ENCODE measurements around the gene RFLNA. TPM values are rescaled to one million over a fixed set of nuclear protein-coding genes. Genes with fewer than 3 reads are reported as not detected.

The RFLNA gene
- polyA plus RNA-seq, 1 donor (not counting 4 experiments of a cell fraction or from before 2014, with no cell fraction given) = 1.1 TPM

DNA sequence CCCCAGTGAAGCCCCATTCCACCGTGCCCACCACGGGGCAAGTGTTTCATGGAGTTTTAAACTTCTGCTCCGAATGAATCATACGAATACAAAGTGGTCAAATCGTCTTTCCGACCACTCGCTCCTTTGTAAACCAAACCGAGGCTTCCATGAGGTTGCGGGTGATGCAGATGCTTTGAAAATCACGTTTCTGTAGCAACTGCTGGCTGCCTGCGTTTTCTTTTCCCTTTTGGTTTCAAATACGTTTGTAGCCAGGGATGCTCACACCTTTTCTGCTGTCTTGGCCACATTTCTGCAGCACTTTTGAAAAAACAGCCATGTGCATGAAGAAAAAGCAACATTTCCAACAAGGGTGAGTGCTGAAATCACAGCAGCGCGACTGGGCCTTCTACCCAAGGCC lies 33.7 kb downstream of the RFLNA start:
- Histone ChIP-seq H3K4me1 (ENCODE audit: control insufficient read depth, extremely low read depth, insufficient read depth, low read length) (no peaks in the 10 kb centered on the region), H3K27me3 (ENCODE audit: control insufficient read depth, extremely low read depth, insufficient read depth, low read length) (no peaks in the 10 kb centered on the region), H4K20me1 (ENCODE audit: control insufficient read depth, extremely low read depth, insufficient read depth, low read length) (peaks cover 2% of the 10 kb centered on the region), H3K27ac (ENCODE audit: control insufficient read depth, insufficient read depth, low read length) (no peak overlapping the region), H3K79me2 (ENCODE audit: control insufficient read depth, insufficient read depth, low read length) (no peaks in the 10 kb centered on the region), H3K9ac (ENCODE audit: control insufficient read depth, extremely low read depth, insufficient read depth, low read length) (no peak overlapping the region), H3K4me2 (ENCODE audit: control insufficient read depth, extremely low read depth, insufficient read depth, low read depth, low read length) (no peak overlapping the region), H3K4me3 (ENCODE audit: control insufficient read depth in 2 of 3, extremely low read depth in 1 of 3, insufficient read depth in 2 of 3, low read depth in 1 of 3, low read length in 3 of 3) (no peak overlapping the region), H3K9me3 (ENCODE audit: control insufficient read depth, low read depth, low read length) (peaks cover 8% of the 10 kb centered on the region), H3K9me1 (ENCODE audit: control insufficient read depth, extremely low read depth, insufficient read depth, low read length) (no peaks in the 10 kb centered on the region), H2AFZ (ENCODE audit: control insufficient read depth, low read length) (no peak overlapping the region), H3K36me3 (ENCODE audit: control insufficient read depth in 2 of 2, extremely low read depth in 1 of 2, insufficient read depth in 2 of 2, low read length in 2 of 2) (peaks cover 40 to 41% of the 10 kb centered on the region in 2 experiments)
- dilution Hi-C loops (cut with MboI; ENCODE audit: extremely low pct_ligation_motif_present, low sequenced_read_pairs) = no loop called here
- FAIRE-seq (no peak), DNase-seq (ENCODE audit: low read depth, low spot score) (no peak)
- TF ChIP-seq, protein P1, sequence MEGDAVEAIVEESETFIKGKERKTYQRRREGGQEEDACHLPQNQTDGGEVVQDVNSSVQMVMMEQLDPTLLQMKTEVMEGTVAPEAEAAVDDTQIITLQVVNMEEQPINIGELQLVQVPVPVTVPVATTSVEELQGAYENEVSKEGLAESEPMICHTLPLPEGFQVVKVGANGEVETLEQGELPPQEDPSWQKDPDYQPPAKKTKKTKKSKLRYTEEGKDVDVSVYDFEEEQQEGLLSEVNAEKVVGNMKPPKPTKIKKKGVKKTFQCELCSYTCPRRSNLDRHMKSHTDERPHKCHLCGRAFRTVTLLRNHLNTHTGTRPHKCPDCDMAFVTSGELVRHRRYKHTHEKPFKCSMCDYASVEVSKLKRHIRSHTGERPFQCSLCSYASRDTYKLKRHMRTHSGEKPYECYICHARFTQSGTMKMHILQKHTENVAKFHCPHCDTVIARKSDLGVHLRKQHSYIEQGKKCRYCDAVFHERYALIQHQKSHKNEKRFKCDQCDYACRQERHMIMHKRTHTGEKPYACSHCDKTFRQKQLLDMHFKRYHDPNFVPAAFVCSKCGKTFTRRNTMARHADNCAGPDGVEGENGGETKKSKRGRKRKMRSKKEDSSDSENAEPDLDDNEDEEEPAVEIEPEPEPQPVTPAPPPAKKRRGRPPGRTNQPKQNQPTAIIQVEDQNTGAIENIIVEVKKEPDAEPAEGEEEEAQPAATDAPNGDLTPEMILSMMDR (optimal IDR thresholded peaks at IDR 0.05 in 1 of 3, IDR thresholded peaks at IDR 0.05 in 1 of 3, conservative IDR thresholded peaks at IDR 0.05 in 1 of 3; ENCODE audit: extremely low read depth in 1 of 3, insufficient read depth in 2 of 3, low read length in 3 of 3) = no peak
- no peak for TF ChIP-seq EZH2 (IDR thresholded peaks at IDR 0.05; ENCODE audit: low read length)

DNA sequence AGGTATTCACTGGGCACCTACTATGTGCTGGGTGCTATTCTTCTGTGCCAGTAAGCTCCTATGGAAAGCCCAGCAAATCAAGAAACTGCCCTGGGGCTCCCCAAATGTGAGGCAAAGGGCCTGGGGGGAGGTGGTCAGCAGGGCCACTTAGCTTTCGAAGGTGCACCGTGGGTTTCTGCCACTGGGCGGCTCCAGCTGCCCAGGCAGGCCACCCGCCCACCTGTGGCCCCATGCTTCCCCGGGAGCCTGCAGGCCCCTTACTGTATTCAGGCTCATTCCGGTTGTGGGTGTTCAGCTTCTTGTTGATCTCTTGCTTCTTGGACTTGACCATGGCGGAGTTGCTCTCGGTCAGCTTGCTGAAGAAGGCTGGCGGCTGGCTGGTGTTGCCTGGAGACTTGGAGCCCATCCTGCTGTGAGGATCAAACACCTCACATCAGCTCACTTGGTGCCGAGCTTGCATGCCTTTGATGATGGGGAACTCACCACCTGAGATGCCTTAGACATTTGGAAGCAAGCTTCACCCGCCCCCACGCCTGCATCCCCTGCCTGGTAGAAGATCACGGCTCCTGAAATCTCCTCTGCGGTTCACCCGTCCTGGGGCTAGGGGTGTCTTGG lies 37.3 kb downstream of the RFLNA start:
- Histone ChIP-seq H3K9me1 (ENCODE audit: control insufficient read depth, extremely low read depth, insufficient read depth, low read length) (no peaks in the 10 kb centered on the region), H2AFZ (ENCODE audit: control insufficient read depth, low read length) (no peak overlapping the region), H3K36me3 (ENCODE audit: control insufficient read depth in 2 of 2, extremely low read depth in 1 of 2, insufficient read depth in 2 of 2, low read length in 2 of 2) (peaks cover 31 to 40% of the 10 kb centered on the region in 2 experiments), H3K9ac (ENCODE audit: control insufficient read depth, extremely low read depth, insufficient read depth, low read length) (no peak overlapping the region), H3K79me2 (ENCODE audit: control insufficient read depth, insufficient read depth, low read length) (no peaks in the 10 kb centered on the region), H4K20me1 (ENCODE audit: control insufficient read depth, extremely low read depth, insufficient read depth, low read length) (peaks cover 2% of the 10 kb centered on the region), H3K4me3 (ENCODE audit: control insufficient read depth in 2 of 3, extremely low read depth in 1 of 3, insufficient read depth in 2 of 3, low read depth in 1 of 3, low read length in 3 of 3) (no peak overlapping the region), H3K9me3 (ENCODE audit: control insufficient read depth, low read depth, low read length) (no peaks in the 10 kb centered on the region), H3K27ac (ENCODE audit: control insufficient read depth, insufficient read depth, low read length) (no peak overlapping the region), H3K27me3 (ENCODE audit: control insufficient read depth, extremely low read depth, insufficient read depth, low read length) (no peaks in the 10 kb centered on the region), H3K4me1 (ENCODE audit: control insufficient read depth, extremely low read depth, insufficient read depth, low read length) (no peaks in the 10 kb centered on the region), H3K4me2 (ENCODE audit: control insufficient read depth, extremely low read depth, insufficient read depth, low read depth, low read length) (no peak overlapping the region)
- TF ChIP-seq EZH2 (IDR thresholded peaks at IDR 0.05; ENCODE audit: low read length) = no peak
- TF ChIP-seq, protein P1 (optimal IDR thresholded peaks at IDR 0.05 in 1 of 3, IDR thresholded peaks at IDR 0.05 in 1 of 3, conservative IDR thresholded peaks at IDR 0.05 in 1 of 3; ENCODE audit: extremely low read depth in 1 of 3, insufficient read depth in 2 of 3, low read length in 3 of 3) = peak in 2 of 3 experiments; percentile 21 to 58
- no peak for FAIRE-seq
- no peak for DNase-seq (ENCODE audit: low read depth, low spot score)
- dilution Hi-C loops (cut with MboI; ENCODE audit: extremely low pct_ligation_motif_present, low sequenced_read_pairs) = no loop called here
